Tibial nerve (tissue), 4 donors: ENCODE measurements around the gene IGFALS. TPM values are rescaled to one million over a fixed set of nuclear protein-coding genes. Genes with fewer than 3 reads are reported as not detected.

ENCODE experiments used
- DNase-seq, 2 donors: peaks; one replicate each; pipeline ENCODE4 v3.0.0-alpha.2; 2019; ENCODE audit warnings: low spot score in 2 of 2
- H3K27ac ChIP-seq, 4 donors: fragments of 200-600 bp; sonication (generic) in 3 of 4; one replicate each; pipeline ENCODE4 v1.5.1; 2017 to 2019; ENCODE audit warnings: mild to moderate bottlenecking in 1 of 4
- H3K27me3 ChIP-seq, 2 donors: fragments of 200-600 bp; sonication (generic) in 1 of 2; one replicate each; pipeline versions ENCODE4 v1.5.1 to v1.6.0; 2017 to 2019
- H3K36me3 ChIP-seq, 3 donors: fragments of 200-600 bp; sonication (generic); one replicate each; pipeline ENCODE4 v1.5.1; 2018 to 2019
- H3K4me1 ChIP-seq, 4 donors: fragments of 200-600 bp; sonication (generic) in 3 of 4; one replicate each; pipeline ENCODE4 v1.5.1; 2017 to 2019
- H3K4me3 ChIP-seq, 4 donors: fragments of 200-600 bp; sonication (generic) in 3 of 4; one replicate each; pipeline ENCODE4 v1.5.1; 2017 to 2019; ENCODE audit warnings: mild to moderate bottlenecking in 1 of 4, moderate library complexity in 1 of 4
- H3K9me3 ChIP-seq, 4 donors: fragments of 200-600 bp; sonication (generic) in 3 of 4; one replicate each; pipeline ENCODE4 v1.5.1; 2017 to 2019
- EP300 ChIP-seq, 2 donors: sonication (generic); formaldehyde crosslinking; IDR thresholded peaks; one replicate each; pipeline ENCODE4 v1.6.1; 2017; ENCODE audit warnings: antibody characterized with exemption in 2 of 2, mild to moderate bottlenecking in 1 of 2
- POLR2A ChIP-seq, 2 donors: fragments of 450-650 bp; IDR thresholded peaks; one replicate each; pipeline ENCODE4 v1.6.1; 2017; ENCODE audit warnings: antibody characterized with exemption in 2 of 2, mild to moderate bottlenecking in 2 of 2, moderate library complexity in 2 of 2
- WGBS, 2 donors: methylation state at CpG; one replicate each; pipeline ENCODE4 v1.1.5; 2018; 5-methylcytosine and 5-hydroxymethylcytosine counted together
- total RNA-seq, 4 donors: library from RNA; depleted of rRNA; stranded (reverse); fragments of >200 nt; gene quantifications; one replicate each; pipeline ENCODE4 v1.1.0, GENCODE V29; 2016
- TF ChIP-seq, protein P1 (sequence below), 5 experiments: fragments of 200-600 bp in 3 of 5; fragments of 450-650 bp in 2 of 5; sonication (generic) in 3 of 5; IDR thresholded peaks; one replicate each; pipeline ENCODE4 v1.5.1; 2016 to 2019; ENCODE audit warnings: antibody characterized with exemption in 5 of 5, mild to moderate bottlenecking in 3 of 5, moderate library complexity in 2 of 5

The IGFALS gene
- total RNA-seq, 4 donors from 2014 or later = 0.63 to 1.6 TPM; not detected in 2

- Histone ChIP-seq H3K27ac (no peak overlapping the region), H3K4me3 (no peak overlapping the region), H3K9me3 (no peaks in the 10 kb centered on the region), H3K27me3 (no peaks in the 10 kb centered on the region), H3K36me3 (peaks cover 0 to 43% (median 0%) of the 10 kb centered on the region in 3 donors), H3K4me1 (peaks cover 0 to 31% (median 12%) of the 10 kb centered on the region in 4 donors)
- WGBS, 2 donors = 79 to 80% methylated on average over 19 of the region's 19 CpGs
- no peak for DNase-seq
- TF ChIP-seq, protein P1, sequence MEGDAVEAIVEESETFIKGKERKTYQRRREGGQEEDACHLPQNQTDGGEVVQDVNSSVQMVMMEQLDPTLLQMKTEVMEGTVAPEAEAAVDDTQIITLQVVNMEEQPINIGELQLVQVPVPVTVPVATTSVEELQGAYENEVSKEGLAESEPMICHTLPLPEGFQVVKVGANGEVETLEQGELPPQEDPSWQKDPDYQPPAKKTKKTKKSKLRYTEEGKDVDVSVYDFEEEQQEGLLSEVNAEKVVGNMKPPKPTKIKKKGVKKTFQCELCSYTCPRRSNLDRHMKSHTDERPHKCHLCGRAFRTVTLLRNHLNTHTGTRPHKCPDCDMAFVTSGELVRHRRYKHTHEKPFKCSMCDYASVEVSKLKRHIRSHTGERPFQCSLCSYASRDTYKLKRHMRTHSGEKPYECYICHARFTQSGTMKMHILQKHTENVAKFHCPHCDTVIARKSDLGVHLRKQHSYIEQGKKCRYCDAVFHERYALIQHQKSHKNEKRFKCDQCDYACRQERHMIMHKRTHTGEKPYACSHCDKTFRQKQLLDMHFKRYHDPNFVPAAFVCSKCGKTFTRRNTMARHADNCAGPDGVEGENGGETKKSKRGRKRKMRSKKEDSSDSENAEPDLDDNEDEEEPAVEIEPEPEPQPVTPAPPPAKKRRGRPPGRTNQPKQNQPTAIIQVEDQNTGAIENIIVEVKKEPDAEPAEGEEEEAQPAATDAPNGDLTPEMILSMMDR (IDR thresholded peaks at IDR 0.05) = no peak
- no peak for TF ChIP-seq EP300 (IDR thresholded peaks at IDR 0.05)
- TF ChIP-seq POLR2A (IDR thresholded peaks at IDR 0.05) = no peak
Measured at GRCh38 chr16:1831186-1832075, 37.9 kb upstream of the IGFALS start.

DNA sequence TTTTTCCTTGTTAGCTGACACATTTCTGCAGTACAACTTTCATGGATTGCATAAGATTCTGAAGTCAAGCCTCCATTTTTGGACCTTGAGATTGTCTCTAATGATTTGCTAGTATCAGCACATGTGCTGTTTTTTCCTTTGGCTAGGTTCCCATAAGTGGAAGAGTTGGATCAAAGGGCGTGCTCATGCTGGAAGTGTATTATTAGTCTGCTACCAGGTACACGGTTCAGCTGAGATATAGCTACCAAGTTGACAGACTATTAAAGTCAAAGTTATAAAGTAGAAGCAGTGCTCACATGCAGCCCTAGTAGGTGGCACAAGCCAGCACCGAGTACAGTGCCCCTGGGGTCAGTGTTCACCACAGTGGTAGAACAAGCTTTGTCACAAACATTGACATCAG, 36.7 kb upstream of the IGFALS start:
- H3K36me3 ChIP-seq = peaks cover 0 to 43% (median 0%) of the 10 kb centered on the region in 3 donors
- no peaks in the 10 kb centered on the region for H3K27me3 ChIP-seq
- 59 to 65% methylated on average over 3 of the region's 3 CpGs for WGBS, 2 donors
- TF ChIP-seq POLR2A (IDR thresholded peaks at IDR 0.05) = no peak
- no peak for TF ChIP-seq EP300 (IDR thresholded peaks at IDR 0.05)
- TF ChIP-seq, protein P1 (IDR thresholded peaks at IDR 0.05) = no peak
- DNase-seq = no peak
- no peak overlapping the region for H3K27ac ChIP-seq
- H3K4me1 ChIP-seq = peaks cover 0 to 40% (median 16%) of the 10 kb centered on the region in 4 donors
- H3K4me3 ChIP-seq = no peak overlapping the region
- no peaks in the 10 kb centered on the region for H3K9me3 ChIP-seq

DNA sequence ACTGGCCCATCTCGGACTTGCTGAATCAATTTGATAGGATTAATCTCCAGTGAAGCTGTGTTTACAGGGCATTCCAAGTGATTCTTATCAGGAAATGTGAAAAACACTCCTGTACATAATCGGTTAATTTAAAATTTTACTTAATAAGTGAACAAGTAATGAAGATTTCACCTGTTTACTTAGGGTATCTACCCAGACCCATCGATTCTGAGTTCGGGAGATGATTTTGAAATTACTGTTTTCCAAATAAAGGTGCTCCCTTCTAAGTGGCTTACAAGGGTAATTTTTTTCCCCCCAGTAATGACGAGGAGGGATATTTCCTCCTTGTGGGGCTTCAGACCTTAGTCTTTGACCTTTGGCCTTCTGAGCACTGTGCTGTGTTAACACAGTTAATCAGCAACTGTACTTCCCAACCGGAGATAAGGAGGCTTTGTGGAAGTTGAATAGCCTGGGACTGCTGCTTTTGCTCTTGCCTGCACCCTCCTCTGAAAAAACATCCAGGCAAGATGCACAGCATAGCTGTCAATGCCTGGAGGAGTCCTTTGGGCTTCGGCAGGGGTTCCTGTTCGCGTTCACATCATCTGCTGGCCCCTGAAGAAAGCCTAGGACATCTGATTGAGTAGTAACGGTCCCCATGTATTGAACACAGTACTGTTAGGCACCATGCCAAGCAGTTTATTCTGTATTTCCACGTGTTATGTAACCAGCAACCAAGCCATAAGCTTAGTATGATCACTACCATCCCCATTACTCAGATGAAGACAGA, 35.3 kb upstream of the IGFALS start:
- no peak for DNase-seq
- TF ChIP-seq, protein P1 (IDR thresholded peaks at IDR 0.05) = no peak
- TF ChIP-seq EP300 (IDR thresholded peaks at IDR 0.05) (no peak), POLR2A (IDR thresholded peaks at IDR 0.05) (no peak)
- WGBS, 2 donors = 73 to 75% methylated on average over 11 of the region's 11 CpGs
- Histone ChIP-seq H3K4me3 (no peak overlapping the region), H3K4me1 (peaks cover 0 to 53% (median 22%) of the 10 kb centered on the region in 4 donors), H3K9me3 (no peaks in the 10 kb centered on the region), H3K36me3 (peaks cover 0 to 43% (median 0%) of the 10 kb centered on the region in 3 donors), H3K27me3 (no peaks in the 10 kb centered on the region), H3K27ac (no peak overlapping the region)

DNA sequence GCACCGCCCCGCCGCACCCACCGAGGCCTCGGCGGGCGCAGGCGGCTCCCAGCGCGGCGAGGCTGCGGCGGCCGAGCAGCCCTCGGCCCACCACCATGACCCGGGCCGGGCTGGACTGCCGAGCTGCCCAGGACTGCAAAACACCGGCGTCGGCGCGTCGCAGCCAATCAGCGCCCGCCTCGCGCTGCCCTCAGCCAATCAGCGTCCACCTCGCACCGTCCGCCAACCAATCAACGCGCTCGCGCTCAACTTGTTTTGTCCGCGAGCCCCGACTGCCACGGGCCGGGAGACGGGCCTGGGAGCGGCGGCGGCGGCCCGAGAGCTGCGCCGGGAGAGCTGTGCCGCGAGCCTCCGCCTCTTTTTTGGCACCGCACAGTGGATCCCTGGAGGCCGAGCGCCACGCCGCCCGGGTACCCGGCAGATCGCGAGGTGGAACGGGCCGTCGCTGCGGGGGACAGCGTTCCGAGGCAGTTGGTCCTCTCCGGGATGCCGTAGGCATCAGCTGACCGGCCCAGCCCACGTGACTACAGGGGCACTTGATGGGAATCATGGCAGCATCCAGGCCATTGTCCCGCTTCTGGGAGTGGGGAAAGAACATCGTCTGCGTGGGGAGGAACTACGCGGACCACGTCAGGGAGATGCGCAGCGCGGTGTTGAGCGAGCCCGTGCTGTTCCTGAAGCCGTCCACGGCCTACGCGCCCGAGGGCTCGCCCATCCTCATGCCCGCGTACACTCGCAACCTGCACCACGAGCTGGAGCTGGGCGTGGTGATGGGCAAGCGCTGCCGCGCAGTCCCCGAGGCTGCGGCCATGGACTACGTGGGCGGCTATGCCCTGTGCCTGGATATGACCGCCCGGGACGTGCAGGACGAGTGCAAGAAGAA, 33.4 kb upstream of the IGFALS start, which contains the start of the genes FAHD1 and HAGH:
Gene FAHD1, plus strand, starts transcription at position 516 of the 883 bp plus-strand sequence. Its CDS starts 33 bp downstream, at position 549.
Gene HAGH, minus strand, starts transcription at position 135 of the 883 bp plus-strand sequence. Its CDS starts 38 bp downstream, at position 97.
- Histone ChIP-seq H3K4me3 (peak within 1 kb of the TSS; percentile 59 to 77 (median 71)), H3K36me3 (peaks cover 0 to 40% (median 10%) of the 10 kb centered on the region in 3 donors), H3K27me3 (no peaks in the 10 kb centered on the region), H3K27ac (peak within 1 kb of the TSS; percentile 22 to 86 (median 75)), H3K9me3 (no peaks in the 10 kb centered on the region), H3K4me1 (peaks cover 0 to 63% (median 23%) of the 10 kb centered on the region in 4 donors)
- peak; percentile 88 to 92 for DNase-seq
- WGBS, 2 donors = 1% methylated on average over 27 to 73 of the region's 104 CpGs
- TF ChIP-seq EP300 (IDR thresholded peaks at IDR 0.05) (peak; percentile 75 to 98), POLR2A (IDR thresholded peaks at IDR 0.05) (peak in 1 of 2 donors; percentile 16)
- TF ChIP-seq, protein P1 (IDR thresholded peaks at IDR 0.05) = peak in 2 of 5 experiments; percentile 23 to 72
